DOHH2 (cell line): ENCODE data around the gene CEL.

ENCODE experiments used
- CTCF ChIP-seq: fragments of 200-600 bp; sonication (generic); IDR thresholded peaks from one replicate; pipeline ENCODE4 v1.5.1; 2014; ENCODE audit warnings: antibody characterized with exemption, mild to moderate bottlenecking, low read depth, low read length; ENCODE audit not compliant: poor library complexity, severe bottlenecking
- EZH2phosphoT487 ChIP-seq: fragments of 200-600 bp; sonication (generic); IDR thresholded peaks from 2 replicates; pipeline ENCODE4 v1.6.1; 2017; ENCODE audit warnings: borderline replicate concordance, mild to moderate bottlenecking, antibody characterized with exemption, low read length, moderate library complexity, mixed read lengths

- no peak for TF ChIP-seq CTCF
- no peak for TF ChIP-seq EZH2phosphoT487
Measured at GRCh38 chr9:133094842-133095393, 33.1 kb downstream of the CEL start.
